Retinal pigment epithelial cell (primary cell): ENCODE data around the gene TRMO.

Experiments
- DNase-seq: peaks from one replicate; pipeline ENCODE4 v3.0.0-alpha.2; 2010; ENCODE audit warnings: low read depth
- H3K4me3 ChIP-seq: 2 replicates; pipeline ENCODE4 v1.5.1; 2011; ENCODE audit warnings: mild to moderate bottlenecking, low read length, control low read depth, moderate library complexity
- TF ChIP-seq, protein P1 (sequence below): conservative IDR thresholded peaks from 2 replicates; pipeline ENCODE4 v1.5.1; 2011; ENCODE audit warnings: low read depth, low read length, control low read depth, inconsistent platforms

The TRMO gene

DNA sequence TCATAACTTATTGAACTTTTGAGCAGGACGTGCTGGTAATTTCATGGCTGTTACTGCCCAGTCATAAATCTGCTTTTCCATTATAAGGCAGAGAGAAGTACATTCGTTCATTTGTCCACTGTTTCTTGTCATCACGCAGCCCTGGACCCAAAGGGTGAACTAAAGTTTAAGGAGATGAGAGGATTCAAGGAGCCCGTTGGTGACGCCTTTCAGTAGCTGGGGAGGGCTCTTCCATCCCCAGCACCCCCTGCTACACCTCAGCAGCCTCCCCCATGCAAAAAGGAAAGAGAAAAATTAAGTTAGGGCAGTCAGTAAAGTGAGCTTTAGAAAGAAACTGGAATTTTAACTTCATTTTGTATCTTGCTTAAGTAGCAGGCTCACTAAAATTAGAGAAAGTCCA is 66.4 kb downstream of the TRMO start:
- TF ChIP-seq, protein P1, sequence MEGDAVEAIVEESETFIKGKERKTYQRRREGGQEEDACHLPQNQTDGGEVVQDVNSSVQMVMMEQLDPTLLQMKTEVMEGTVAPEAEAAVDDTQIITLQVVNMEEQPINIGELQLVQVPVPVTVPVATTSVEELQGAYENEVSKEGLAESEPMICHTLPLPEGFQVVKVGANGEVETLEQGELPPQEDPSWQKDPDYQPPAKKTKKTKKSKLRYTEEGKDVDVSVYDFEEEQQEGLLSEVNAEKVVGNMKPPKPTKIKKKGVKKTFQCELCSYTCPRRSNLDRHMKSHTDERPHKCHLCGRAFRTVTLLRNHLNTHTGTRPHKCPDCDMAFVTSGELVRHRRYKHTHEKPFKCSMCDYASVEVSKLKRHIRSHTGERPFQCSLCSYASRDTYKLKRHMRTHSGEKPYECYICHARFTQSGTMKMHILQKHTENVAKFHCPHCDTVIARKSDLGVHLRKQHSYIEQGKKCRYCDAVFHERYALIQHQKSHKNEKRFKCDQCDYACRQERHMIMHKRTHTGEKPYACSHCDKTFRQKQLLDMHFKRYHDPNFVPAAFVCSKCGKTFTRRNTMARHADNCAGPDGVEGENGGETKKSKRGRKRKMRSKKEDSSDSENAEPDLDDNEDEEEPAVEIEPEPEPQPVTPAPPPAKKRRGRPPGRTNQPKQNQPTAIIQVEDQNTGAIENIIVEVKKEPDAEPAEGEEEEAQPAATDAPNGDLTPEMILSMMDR = no peak
- H3K4me3 ChIP-seq = no peak overlapping the region
- DNase-seq = no peak

DNA sequence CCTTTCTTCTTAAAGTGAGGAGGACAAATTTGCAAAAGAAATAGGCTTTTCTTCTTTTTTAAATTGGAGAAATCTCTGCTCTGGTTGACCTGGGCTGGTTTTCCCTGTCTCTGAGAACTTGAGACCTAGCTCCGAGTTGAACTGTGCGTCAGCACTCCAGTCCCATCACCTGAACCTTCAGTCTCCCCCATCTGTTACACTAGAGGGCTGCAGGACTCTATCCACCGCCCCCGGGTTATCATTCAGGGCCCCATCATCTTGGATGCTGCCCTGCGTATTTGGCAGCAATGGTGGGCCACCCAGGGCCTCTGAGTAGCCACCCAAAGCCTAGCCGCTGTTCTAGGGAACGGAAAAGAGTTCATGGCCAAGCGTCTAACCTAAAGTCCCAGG is 66.8 kb downstream of the TRMO start:
- no peak for DNase-seq
- no peak overlapping the region for H3K4me3 ChIP-seq
- TF ChIP-seq, protein P1 = no peak

DNA sequence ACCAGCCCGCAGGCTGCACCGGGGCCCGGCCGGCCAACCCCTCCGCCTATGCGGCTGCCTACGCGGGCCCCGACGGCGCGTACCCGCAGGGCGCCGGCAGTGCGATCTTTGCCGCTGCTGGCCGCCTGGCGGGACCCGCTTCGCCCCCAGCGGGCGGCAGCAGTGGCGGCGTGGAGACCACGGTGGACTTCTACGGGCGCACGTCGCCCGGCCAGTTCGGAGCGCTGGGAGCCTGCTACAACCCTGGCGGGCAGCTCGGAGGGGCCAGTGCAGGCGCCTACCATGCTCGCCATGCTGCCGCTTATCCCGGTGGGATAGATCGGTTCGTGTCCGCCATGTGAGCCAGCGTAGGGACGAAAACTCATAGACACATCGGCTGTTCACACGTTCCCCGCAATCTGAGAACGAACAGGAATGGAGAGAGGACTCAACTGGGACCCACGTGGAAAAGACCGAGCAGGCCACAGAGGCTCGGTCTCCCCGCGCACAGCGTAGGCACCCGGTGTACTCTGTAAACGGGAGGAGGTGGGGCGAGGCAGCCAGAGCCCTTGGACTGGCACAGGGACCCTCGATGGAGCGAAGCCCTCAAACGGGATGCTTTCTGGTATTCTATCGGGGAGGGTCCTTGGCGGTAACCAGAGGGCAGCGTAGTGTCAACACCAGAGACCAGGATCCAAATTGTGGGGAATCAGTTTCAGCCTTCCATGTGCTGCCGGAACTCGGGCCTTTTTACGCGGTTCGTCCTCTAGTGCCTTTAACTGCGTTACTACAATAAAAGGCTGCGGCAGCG is 67.4 kb downstream of the TRMO start:
- no peak for DNase-seq
- TF ChIP-seq, protein P1 = no peak
- no peak overlapping the region for H3K4me3 ChIP-seq
